ENCODE data around the gene SCG3. TPM values are rescaled to one million over a fixed set of nuclear protein-coding genes. Genes with fewer than 3 reads are reported as not detected.

Gene SCG3
- total and polyA plus RNA-seq, 2 of the 4 experiments (the other 2 are of a cell fraction): 0.02 TPM; not detected in 1

DNA sequence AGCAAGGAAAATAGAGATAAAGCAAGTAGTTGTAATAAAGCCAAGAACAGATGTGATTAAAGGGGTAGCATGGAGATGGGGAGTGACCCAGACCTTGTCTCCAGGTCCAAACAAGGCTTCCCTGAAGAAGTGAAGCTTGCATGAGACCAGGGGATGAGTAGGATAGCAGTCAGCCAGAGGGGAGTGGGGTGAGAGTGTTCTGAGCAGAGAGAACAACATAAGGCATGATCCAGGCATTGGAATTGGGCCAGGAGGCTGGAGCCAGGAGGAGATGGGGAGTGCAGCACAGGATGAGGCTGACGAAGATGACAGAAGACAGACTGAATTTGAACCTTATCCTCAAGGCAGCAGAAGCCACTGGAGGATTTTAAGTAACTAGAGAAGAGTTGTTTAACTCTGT, 77.3 kb downstream of the SCG3 start:
- H3K56ac ChIP-seq (ENCODE audit: extremely low read depth, insufficient read depth, low read length): no peak overlapping the region
- no peak overlapping the region for H3K18ac ChIP-seq (ENCODE audit: low read depth, low read length)
- dilution Hi-C loops (cut with HindIII; ENCODE audit: low sequenced_read_pairs, unreplicated experiment) (no loop called here), intact Hi-C loops (cut with micrococcal nuclease) (loop anchor here (2.0 to 5.0 kb wide), 2 partner anchors 22 to 71 kb away; partner anchors contain the start of gene LYSMD2), in situ Hi-C loops (cut with MboI; ENCODE audit: low sequenced_read_pairs) (no loop called here)
- H2BK15ac ChIP-seq (ENCODE audit: low read depth, low read length): peak overlapping the region; percentile 37; the same call in 2 of the 3 replicates
- H3K4me2 ChIP-seq (ENCODE audit: low read depth, low read length): peak overlapping the region; percentile 34
- 0% methylated on average over 1 of the region's 1 CpG; no CpG with 5 or more reads in 1 of the 2 experiments for WGBS, 2 experiments (ENCODE audit: extremely low coverage in 2 of 2, insufficient read length in 1 of 2)
- TF ChIP-seq RAD21 (IDR thresholded peaks at IDR 0.05; ENCODE audit: low read length) (no peak), BHLHE40 (IDR thresholded peaks at IDR 0.05; ENCODE audit: low read depth, low read length) (no peak), CEBPB (IDR thresholded peaks at IDR 0.05; ENCODE audit: low read depth, low read length) (no peak), MAZ (IDR thresholded peaks at IDR 0.05; ENCODE audit: borderline replicate concordance, low read depth, low read length) (no peak; the same call in 1 of the 2 replicates), MAFK (IDR thresholded peaks at IDR 0.05; ENCODE audit: low read depth, low read length) (no peak), NFE2L2 (IDR thresholded peaks at IDR 0.05; ENCODE audit: low read depth, low read length) (no peak)
- no peaks in the 10 kb centered on the region for H3K27me3 ChIP-seq (ENCODE audit: control insufficient read depth, insufficient read depth, low read length)
- H2BK5ac ChIP-seq (ENCODE audit: low read depth, low read length, poor library complexity, severe bottlenecking): peak overlapping the region; percentile 16
- no peaks in the 10 kb centered on the region for H3K9me3 ChIP-seq (ENCODE audit: control insufficient read depth, insufficient read depth, low read length)
- H2AK9ac ChIP-seq (replicated peaks; ENCODE audit: low read depth, low read length, poor library complexity): peak overlapping the region; percentile 23
- no peak overlapping the region for H3K4me3 ChIP-seq (ENCODE audit: insufficient read depth, low read depth, low read length)
- H3K36me3 ChIP-seq (ENCODE audit: control insufficient read depth, insufficient read depth, low read length): no peaks in the 10 kb centered on the region
- DNase-seq (peak; percentile 89), ATAC-seq (ENCODE audit: low read depth) (peak; percentile 76)
- no peak overlapping the region for H3K9ac ChIP-seq (ENCODE audit: low read depth, low read length)
- no peak overlapping the region for H4K5ac ChIP-seq (ENCODE audit: low read depth, low read length)
- H3K79me1 ChIP-seq (ENCODE audit: low read depth in 1 of 2, low read length in 2 of 2): peaks cover 6 to 23% of the 10 kb centered on the region in 2 experiments; a peak in 2 of 4 replicates
- peaks cover 7% of the 10 kb centered on the region for H3K9me1 ChIP-seq (ENCODE audit: insufficient read depth, low read length)
- H3K4me1 ChIP-seq (ENCODE audit: control insufficient read depth, insufficient read depth, low read length): peaks cover 9% of the 10 kb centered on the region
- peak overlapping the region; percentile 42; the same call in 1 of the 2 replicates for H2BK20ac ChIP-seq (ENCODE audit: low read depth, low read length)
- peak overlapping the region; percentile 6; the same call in 1 of the 2 replicates for H3K4ac ChIP-seq (ENCODE audit: low read depth, low read length)
- peak overlapping the region; percentile 38 for H2BK120ac ChIP-seq (ENCODE audit: low read depth, low read length)
- H4K91ac ChIP-seq (ENCODE audit: insufficient read depth, low read depth, low read length): peak overlapping the region; percentile 5; the same call in 1 of the 2 replicates
- no peak overlapping the region; the same call in 1 of the 2 replicates for H3K23ac ChIP-seq (ENCODE audit: low read depth, low read length)
- peak overlapping the region; percentile 24 for H2AFZ ChIP-seq (replicated peaks; ENCODE audit: low read length, poor library complexity)
- no peak overlapping the region; the same call in 1 of the 2 replicates for H3K27ac ChIP-seq (ENCODE audit: insufficient read depth, low read length)
- H4K8ac ChIP-seq (ENCODE audit: low read depth in 2 of 2, low read length in 2 of 2): no peak overlapping the region
- no TSS peak for BruUV-seq (replicated peaks)
- peak overlapping the region; percentile 21; the same call in 1 of the 2 replicates for H2AK5ac ChIP-seq (ENCODE audit: low read depth, low read length)
- H4K20me1 ChIP-seq (ENCODE audit: insufficient read depth, low read length): peaks cover 13% of the 10 kb centered on the region; the same call in 1 of the 2 replicates
- H3K14ac ChIP-seq (replicated peaks; ENCODE audit: low read depth, low read length): peak overlapping the region; percentile 20; the same call in 1 of the 2 replicates
- POLR2A ChIA-PET (ENCODE audit: unreplicated experiment): no interaction called here
- CTCF ChIA-PET: interaction anchor here (0.5 kb wide), 1 partner anchor 17 kb away, joined by 3 read pairs; no protein-coding TSS in a partner anchor
